ENCODE results near the gene MYO10. TPM values are rescaled to one million over a fixed set of nuclear protein-coding genes. Genes with fewer than 3 reads are reported as not detected.

Gene MYO10
- total RNA-seq, 2 experiments from 2014 or later: not detected

DNA sequence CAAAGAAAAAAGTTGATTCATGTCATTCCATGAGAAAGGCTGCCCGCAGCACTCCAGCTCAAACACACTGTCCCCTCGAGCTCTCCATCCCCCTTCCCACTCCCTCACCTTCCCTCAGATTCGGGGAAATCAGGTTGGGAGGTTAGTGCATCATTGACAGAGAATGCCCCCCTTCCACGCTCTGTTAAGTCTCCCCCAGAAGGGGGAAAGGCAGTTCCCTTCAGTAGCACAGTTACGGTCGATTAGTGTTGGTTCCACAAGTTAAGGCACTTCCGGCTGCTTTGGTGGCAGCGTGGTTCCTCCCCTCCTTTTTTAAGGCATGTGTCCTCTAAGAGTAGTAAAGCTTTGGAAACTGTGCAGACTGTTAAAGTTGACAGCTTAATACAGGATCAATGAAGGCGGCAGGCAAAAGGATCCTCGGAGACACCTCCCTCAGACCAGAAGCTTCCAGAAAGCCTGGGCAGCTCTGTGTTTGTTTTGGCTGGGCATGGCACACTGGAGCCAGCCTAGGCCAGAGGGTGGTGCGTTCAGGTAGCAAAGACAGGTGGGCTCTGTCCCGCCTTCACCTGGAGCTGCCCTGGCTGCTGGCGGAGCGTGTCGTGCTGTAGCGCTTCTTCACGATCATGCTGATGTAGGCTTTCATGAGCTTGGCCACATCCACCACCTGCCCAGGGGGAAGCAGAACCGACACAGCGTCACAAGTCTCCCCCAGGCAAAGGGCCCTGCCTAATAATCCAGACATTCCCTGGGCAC lies 269.8 kb downstream of the MYO10 start:
- no peaks in the 10 kb centered on the region for H3K27me3 ChIP-seq (ENCODE audit: control insufficient read depth in 1 of 2, insufficient read depth in 2 of 2, low read length in 2 of 2)
- DNase-seq (no peak), ATAC-seq (ENCODE audit: poor library complexity) (peak; percentile 37)
- TF ChIP-seq, protein P1, sequence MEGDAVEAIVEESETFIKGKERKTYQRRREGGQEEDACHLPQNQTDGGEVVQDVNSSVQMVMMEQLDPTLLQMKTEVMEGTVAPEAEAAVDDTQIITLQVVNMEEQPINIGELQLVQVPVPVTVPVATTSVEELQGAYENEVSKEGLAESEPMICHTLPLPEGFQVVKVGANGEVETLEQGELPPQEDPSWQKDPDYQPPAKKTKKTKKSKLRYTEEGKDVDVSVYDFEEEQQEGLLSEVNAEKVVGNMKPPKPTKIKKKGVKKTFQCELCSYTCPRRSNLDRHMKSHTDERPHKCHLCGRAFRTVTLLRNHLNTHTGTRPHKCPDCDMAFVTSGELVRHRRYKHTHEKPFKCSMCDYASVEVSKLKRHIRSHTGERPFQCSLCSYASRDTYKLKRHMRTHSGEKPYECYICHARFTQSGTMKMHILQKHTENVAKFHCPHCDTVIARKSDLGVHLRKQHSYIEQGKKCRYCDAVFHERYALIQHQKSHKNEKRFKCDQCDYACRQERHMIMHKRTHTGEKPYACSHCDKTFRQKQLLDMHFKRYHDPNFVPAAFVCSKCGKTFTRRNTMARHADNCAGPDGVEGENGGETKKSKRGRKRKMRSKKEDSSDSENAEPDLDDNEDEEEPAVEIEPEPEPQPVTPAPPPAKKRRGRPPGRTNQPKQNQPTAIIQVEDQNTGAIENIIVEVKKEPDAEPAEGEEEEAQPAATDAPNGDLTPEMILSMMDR (IDR thresholded peaks at IDR 0.05): no peak
- peaks cover 7% of the 10 kb centered on the region for H3K4me1 ChIP-seq (ENCODE audit: insufficient read depth, low read length)
- ChIA-PET POLR2A (interaction anchor here (0.8 to 3.4 kb wide), 7 partner anchors 10 to 199 kb away, joined by 3 to 24 read pairs (median 4); partner anchors contain the start of gene RETREG1), CTCF (interaction anchor here (0.6 to 1.4 kb wide), 11 partner anchors 14 to 212 kb away, joined by 3 to 8 read pairs (median 3); partner anchors contain the start of gene RETREG1)
- no peaks in the 10 kb centered on the region for H3K36me3 ChIP-seq (ENCODE audit: insufficient read depth, low read length)
- intact Hi-C loops (cut with DNase I, micrococcal nuclease): loop anchor here (1.0 to 10.0 kb wide), 4 partner anchors 49 to 177 kb away; partner anchors contain the start of gene RETREG1 (in 2 of the 2)
- Mint-ChIP-seq H3K9me3 (no peaks in the 10 kb centered on the region), H3K4me1 (ENCODE audit: low read depth) (peaks cover 29% of the 10 kb centered on the region), H3K4me3 (no peak overlapping the region), H3K27me3 (no peaks in the 10 kb centered on the region), H3K36me3 (ENCODE audit: low read depth) (no peaks in the 10 kb centered on the region), H3K27ac (no peak overlapping the region)
- no peaks in the 10 kb centered on the region for H3K9me3 ChIP-seq (ENCODE audit: control insufficient read depth in 1 of 2, insufficient read depth in 1 of 2, low read length in 2 of 2)
- no peak overlapping the region for H3K27ac ChIP-seq (ENCODE audit: low read depth in 1 of 2, low read length in 2 of 2)
- no peak overlapping the region for H3K4me3 ChIP-seq (ENCODE audit: low read length)

- intact Hi-C loops (cut with DNase I, micrococcal nuclease): loop anchor here (5.0 to 10.0 kb wide), 2 partner anchors 48 to 111 kb away; partner anchors contain the start of gene RETREG1 (in 1 of the 2)
- Histone ChIP-seq H3K27me3 (ENCODE audit: control insufficient read depth in 1 of 2, insufficient read depth in 2 of 2, low read length in 2 of 2) (no peaks in the 10 kb centered on the region), H3K27ac (ENCODE audit: low read depth in 1 of 2, low read length in 2 of 2) (no peak overlapping the region), H3K36me3 (ENCODE audit: insufficient read depth, low read length) (no peaks in the 10 kb centered on the region), H3K4me1 (ENCODE audit: insufficient read depth, low read length) (peaks cover 7% of the 10 kb centered on the region), H3K4me3 (ENCODE audit: low read length) (no peak overlapping the region), H3K9me3 (ENCODE audit: control insufficient read depth in 1 of 2, insufficient read depth in 1 of 2, low read length in 2 of 2) (no peaks in the 10 kb centered on the region)
- H3K4me1 Mint-ChIP-seq (ENCODE audit: low read depth): peaks cover 29% of the 10 kb centered on the region
- H3K4me3 Mint-ChIP-seq: no peak overlapping the region
- no peaks in the 10 kb centered on the region for H3K9me3 Mint-ChIP-seq
- H3K27ac Mint-ChIP-seq: no peak overlapping the region
- TF ChIP-seq, protein P1 (IDR thresholded peaks at IDR 0.05): no peak
- no peaks in the 10 kb centered on the region for H3K36me3 Mint-ChIP-seq (ENCODE audit: low read depth)
- ChIA-PET CTCF (no interaction called here), POLR2A (interaction anchor here (1.3 to 3.4 kb wide), 2 partner anchors 39 to 49 kb away, joined by 4 to 24 read pairs; partner anchors contain the start of gene RETREG1)
- no peaks in the 10 kb centered on the region for H3K27me3 Mint-ChIP-seq
- DNase-seq (no peak), ATAC-seq (ENCODE audit: poor library complexity) (no peak)
These were observed 270.5 kb downstream of the MYO10 start for GRCh38 chr5:16665601-16666000.

GRCh38 chr5:16664368-16664767 lies 271.7 kb downstream of the MYO10 start:
- no peaks in the 10 kb centered on the region for H3K9me3 Mint-ChIP-seq
- Histone ChIP-seq H3K9me3 (ENCODE audit: control insufficient read depth in 1 of 2, insufficient read depth in 1 of 2, low read length in 2 of 2) (no peaks in the 10 kb centered on the region), H3K27me3 (ENCODE audit: control insufficient read depth in 1 of 2, insufficient read depth in 2 of 2, low read length in 2 of 2) (no peaks in the 10 kb centered on the region), H3K36me3 (ENCODE audit: insufficient read depth, low read length) (no peaks in the 10 kb centered on the region), H3K27ac (ENCODE audit: low read depth in 1 of 2, low read length in 2 of 2) (no peak overlapping the region), H3K4me1 (ENCODE audit: insufficient read depth, low read length) (peaks cover 7% of the 10 kb centered on the region), H3K4me3 (ENCODE audit: low read length) (no peak overlapping the region)
- peaks cover 29% of the 10 kb centered on the region for H3K4me1 Mint-ChIP-seq (ENCODE audit: low read depth)
- CTCF ChIA-PET: no interaction called here
- H3K27me3 Mint-ChIP-seq: no peaks in the 10 kb centered on the region
- no peak overlapping the region for H3K27ac Mint-ChIP-seq
- TF ChIP-seq, protein P1 (IDR thresholded peaks at IDR 0.05): no peak
- intact Hi-C loops (cut with DNase I, micrococcal nuclease): loop anchor here (10.0 kb wide), 1 partner anchor 110 kb away; no protein-coding TSS in a partner anchor
- POLR2A ChIA-PET: interaction anchor here (1.6 to 2.5 kb wide), 2 partner anchors 35 to 48 kb away, joined by 6 to 9 read pairs; partner anchors contain the start of gene RETREG1
- DNase-seq (no peak), ATAC-seq (ENCODE audit: poor library complexity) (no peak)
- no peaks in the 10 kb centered on the region for H3K36me3 Mint-ChIP-seq (ENCODE audit: low read depth)
- H3K4me3 Mint-ChIP-seq: no peak overlapping the region

Measured in CD4-positive, alpha-beta T cell (primary cell).